ENCODE results near the gene ZNF362. TPM values are rescaled to one million over a fixed set of nuclear protein-coding genes. Genes with fewer than 3 reads are reported as not detected.

The ZNF362 gene
- total and polyA plus RNA-seq, 2 of the 13 experiments (the other 11 are each of a cell fraction or from before 2014, with no cell fraction given): 8.3 to 14.2 TPM

DNA sequence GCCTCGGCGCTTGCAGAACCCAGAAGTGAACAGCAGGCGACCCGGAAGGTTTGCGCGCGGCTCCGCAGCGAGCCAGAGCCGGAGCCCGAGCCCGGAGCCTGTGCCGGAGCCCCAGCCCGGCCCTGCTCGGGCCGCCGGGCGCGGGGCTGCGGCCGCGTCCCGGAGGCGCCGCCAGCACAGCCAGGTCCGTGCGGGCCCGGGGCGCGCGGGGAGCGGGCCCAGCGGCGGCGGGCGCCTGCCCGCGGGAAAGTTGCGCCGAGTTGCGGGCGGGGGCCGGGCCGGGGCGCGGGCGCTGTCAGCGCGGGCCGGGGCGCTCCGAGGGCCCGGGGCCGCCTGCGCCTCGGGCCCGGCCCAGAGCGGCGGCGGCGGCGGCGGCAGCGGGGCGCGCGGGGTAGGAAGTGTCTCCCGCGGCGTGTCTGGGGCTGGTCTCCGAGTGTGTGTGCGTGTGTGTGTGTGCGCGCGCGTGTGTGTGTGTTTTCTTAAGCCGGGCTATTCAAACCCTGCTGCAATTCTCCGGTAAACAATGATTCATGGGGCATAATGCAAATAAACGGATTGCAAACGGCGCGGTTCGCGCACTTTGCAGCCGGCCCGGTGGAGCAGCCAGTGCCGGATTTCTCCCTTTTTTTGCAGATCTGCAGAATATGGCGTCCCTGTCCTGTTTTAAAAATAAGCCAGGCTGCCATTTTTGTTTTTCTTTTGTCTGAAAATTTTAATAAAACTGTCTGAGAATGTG lies at the start of gene ZNF362 (continued):
- no peak for TF ChIP-seq TARDBP (CRISPR knock-in tag; IDR thresholded peaks at IDR 0.05)
- TF ChIP-seq ZNF619 (CRISPR knock-in tag; IDR thresholded peaks at IDR 0.05): no peak
- TF ChIP-seq ZNF33A (CRISPR knock-in tag; IDR thresholded peaks at IDR 0.05; ENCODE audit: borderline replicate concordance): no peak
- TF ChIP-seq, protein P1, sequence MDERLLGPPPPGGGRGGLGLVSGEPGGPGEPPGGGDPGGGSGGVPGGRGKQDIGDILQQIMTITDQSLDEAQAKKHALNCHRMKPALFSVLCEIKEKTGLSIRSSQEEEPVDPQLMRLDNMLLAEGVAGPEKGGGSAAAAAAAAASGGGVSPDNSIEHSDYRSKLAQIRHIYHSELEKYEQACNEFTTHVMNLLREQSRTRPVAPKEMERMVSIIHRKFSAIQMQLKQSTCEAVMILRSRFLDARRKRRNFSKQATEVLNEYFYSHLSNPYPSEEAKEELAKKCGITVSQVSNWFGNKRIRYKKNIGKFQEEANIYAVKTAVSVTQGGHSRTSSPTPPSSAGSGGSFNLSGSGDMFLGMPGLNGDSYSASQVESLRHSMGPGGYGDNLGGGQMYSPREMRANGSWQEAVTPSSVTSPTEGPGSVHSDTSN (CRISPR knock-in tag; IDR thresholded peaks at IDR 0.05): no peak
- no peak for TF ChIP-seq ZNF354B (CRISPR knock-in tag; IDR thresholded peaks at IDR 0.05)
- TF ChIP-seq MED8 (CRISPR knock-in tag; IDR thresholded peaks at IDR 0.05; ENCODE audit: insufficient replicate concordance): no peak
- no peak for TF ChIP-seq PRMT3 (CRISPR knock-in tag; IDR thresholded peaks at IDR 0.05; ENCODE audit: borderline replicate concordance, low read depth)
- no peak for TF ChIP-seq ZNF121 (CRISPR knock-in tag; IDR thresholded peaks at IDR 0.05)
- TF ChIP-seq ZNF225 (CRISPR knock-in tag; IDR thresholded peaks at IDR 0.05): no peak
- TF ChIP-seq, protein P2, sequence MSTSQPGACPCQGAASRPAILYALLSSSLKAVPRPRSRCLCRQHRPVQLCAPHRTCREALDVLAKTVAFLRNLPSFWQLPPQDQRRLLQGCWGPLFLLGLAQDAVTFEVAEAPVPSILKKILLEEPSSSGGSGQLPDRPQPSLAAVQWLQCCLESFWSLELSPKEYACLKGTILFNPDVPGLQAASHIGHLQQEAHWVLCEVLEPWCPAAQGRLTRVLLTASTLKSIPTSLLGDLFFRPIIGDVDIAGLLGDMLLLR (CRISPR knock-in tag; IDR thresholded peaks at IDR 0.05): no peak
- peak; percentile 73 for TF ChIP-seq CEBPB (IDR thresholded peaks at IDR 0.05; ENCODE audit: borderline replicate concordance, low read depth, low read length)
- TF ChIP-seq MED1 (CRISPR knock-in tag; IDR thresholded peaks at IDR 0.05): peak; percentile 73
- TF ChIP-seq, protein P3, sequence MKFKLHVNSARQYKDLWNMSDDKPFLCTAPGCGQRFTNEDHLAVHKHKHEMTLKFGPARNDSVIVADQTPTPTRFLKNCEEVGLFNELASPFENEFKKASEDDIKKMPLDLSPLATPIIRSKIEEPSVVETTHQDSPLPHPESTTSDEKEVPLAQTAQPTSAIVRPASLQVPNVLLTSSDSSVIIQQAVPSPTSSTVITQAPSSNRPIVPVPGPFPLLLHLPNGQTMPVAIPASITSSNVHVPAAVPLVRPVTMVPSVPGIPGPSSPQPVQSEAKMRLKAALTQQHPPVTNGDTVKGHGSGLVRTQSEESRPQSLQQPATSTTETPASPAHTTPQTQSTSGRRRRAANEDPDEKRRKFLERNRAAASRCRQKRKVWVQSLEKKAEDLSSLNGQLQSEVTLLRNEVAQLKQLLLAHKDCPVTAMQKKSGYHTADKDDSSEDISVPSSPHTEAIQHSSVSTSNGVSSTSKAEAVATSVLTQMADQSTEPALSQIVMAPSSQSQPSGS (CRISPR knock-in tag; IDR thresholded peaks at IDR 0.05): no peak
- TF ChIP-seq ZNF331 (CRISPR knock-in tag; IDR thresholded peaks at IDR 0.05): peak; percentile 54; the same call in 1 of the 2 replicates
- peak; percentile 72; the same call in 1 of the 2 replicates for TF ChIP-seq JUN (CRISPR knock-in tag; IDR thresholded peaks at IDR 0.05)
- TF ChIP-seq, protein P4, sequence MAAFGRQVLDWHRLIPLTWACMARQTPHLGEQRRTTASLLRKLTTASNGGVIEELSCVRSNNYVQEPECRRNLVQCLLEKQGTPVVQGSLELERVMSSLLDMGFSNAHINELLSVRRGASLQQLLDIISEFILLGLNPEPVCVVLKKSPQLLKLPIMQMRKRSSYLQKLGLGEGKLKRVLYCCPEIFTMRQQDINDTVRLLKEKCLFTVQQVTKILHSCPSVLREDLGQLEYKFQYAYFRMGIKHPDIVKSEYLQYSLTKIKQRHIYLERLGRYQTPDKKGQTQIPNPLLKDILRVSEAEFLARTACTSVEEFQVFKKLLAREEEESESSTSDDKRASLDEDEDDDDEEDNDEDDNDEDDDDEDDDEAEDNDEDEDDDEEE (CRISPR knock-in tag; IDR thresholded peaks at IDR 0.05): no peak
- TF ChIP-seq ZSCAN25 (CRISPR knock-in tag; IDR thresholded peaks at IDR 0.05): peak; percentile 69; the same call in 1 of the 2 replicates
- TF ChIP-seq ZNF224 (CRISPR knock-in tag; IDR thresholded peaks at IDR 0.05): no peak
- no peak for TF ChIP-seq ZBTB1 (CRISPR knock-in tag; IDR thresholded peaks at IDR 0.05; ENCODE audit: borderline replicate concordance)
- TF ChIP-seq, protein P5, sequence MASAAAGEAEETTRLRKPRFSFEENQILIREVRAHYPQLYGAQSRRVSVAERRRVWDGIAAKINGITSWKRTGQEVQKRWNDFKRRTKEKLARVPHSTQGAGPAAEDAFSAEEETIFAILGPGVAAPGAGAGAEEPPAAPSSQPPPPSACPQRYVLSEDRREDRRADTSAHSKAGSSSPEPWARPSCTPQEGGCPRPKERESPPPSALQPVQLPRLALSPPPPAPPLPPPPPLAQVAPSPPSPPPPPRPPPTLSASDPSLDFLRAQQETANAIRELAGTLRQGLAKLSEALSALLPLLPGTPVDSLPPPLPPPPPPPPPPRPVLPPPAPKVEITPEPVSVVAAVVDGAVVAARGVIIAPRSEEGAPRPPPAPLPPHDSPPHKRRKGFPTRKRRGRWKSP (CRISPR knock-in tag; IDR thresholded peaks at IDR 0.05): peak; percentile 66
- TF ChIP-seq, protein P6, sequence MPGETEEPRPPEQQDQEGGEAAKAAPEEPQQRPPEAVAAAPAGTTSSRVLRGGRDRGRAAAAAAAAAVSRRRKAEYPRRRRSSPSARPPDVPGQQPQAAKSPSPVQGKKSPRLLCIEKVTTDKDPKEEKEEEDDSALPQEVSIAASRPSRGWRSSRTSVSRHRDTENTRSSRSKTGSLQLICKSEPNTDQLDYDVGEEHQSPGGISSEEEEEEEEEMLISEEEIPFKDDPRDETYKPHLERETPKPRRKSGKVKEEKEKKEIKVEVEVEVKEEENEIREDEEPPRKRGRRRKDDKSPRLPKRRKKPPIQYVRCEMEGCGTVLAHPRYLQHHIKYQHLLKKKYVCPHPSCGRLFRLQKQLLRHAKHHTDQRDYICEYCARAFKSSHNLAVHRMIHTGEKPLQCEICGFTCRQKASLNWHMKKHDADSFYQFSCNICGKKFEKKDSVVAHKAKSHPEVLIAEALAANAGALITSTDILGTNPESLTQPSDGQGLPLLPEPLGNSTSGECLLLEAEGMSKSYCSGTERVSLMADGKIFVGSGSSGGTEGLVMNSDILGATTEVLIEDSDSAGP (CRISPR knock-in tag; IDR thresholded peaks at IDR 0.05; ENCODE audit: borderline replicate concordance): no peak
- no peak for TF ChIP-seq HMGA1 (CRISPR knock-in tag; conservative IDR thresholded peaks at IDR 0.05)
- TF ChIP-seq HOXA3 (CRISPR knock-in tag; IDR thresholded peaks at IDR 0.05): peak; percentile 54; the same call in 1 of the 2 replicates
- 0 out of 2 replicates have a peak, but pooled peaks have one; percentile 37 for TF ChIP-seq ZNF264 (CRISPR knock-in tag; IDR thresholded peaks at IDR 0.05)

Measured in HepG2 (cell line).